GM10248 (cell line): Measurements from ENCODE around the gene MTIF3.
"Not testable (repeated sequence)": the region's sequence is repeated elsewhere in the genome, so short reads cannot be mapped to it uniquely, and the experiment has no call there.

Experiments used
- CTCF ChIA-PET: fragments of 300-600 bp; sonication (Branson Sonifier 250); formaldehyde crosslinking; extraction: SDS; loops from one replicate; lab custom pipeline; 2021; ENCODE audit warnings: antibody characterized with exemption; lab: Yijun Ruan, JAX
- POLR2A ChIA-PET: fragments of 350-650 bp; sonication (Branson Sonifier 250); formaldehyde crosslinking; extraction: SDS; loops from one replicate; lab custom pipeline; 2020; ENCODE audit warnings: antibody characterized with exemption; lab: Yijun Ruan, JAX
- DNase-seq: peaks from one replicate; pipeline ENCODE4 v3.0.0; 2012; ENCODE audit errors: extremely low spot score
- TF ChIP-seq, protein P1 (sequence below): IDR thresholded peaks from 2 replicates; pipeline ENCODE4 v1.5.1; 2012; ENCODE audit warnings: mild to moderate bottlenecking, low read depth; ENCODE audit errors: extremely low read depth, missing control alignments, control extremely low read depth

MTIF3 gene

DNA sequence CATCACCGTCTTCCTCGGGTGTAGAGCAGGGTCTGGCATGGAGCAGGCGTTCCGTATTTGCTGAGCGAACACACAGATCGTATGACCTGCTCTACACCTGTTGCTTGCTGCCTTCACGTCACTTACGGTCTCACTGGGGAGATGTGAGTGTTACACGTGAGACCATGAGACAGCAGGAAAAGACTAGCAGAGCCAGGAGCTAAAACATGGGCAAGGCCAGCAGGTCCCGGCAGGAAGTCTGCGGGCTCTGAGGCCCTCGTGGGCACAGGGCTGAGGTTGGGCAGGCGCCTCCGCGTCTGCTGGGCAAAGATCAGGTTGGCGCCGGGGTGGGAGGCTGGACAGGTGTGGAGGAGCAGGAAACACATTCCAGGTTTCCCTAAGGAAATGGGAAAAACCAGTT, 45.7 kb downstream of the MTIF3 start:
- ChIA-PET CTCF (interaction anchor here (1.4 to 3.2 kb wide), 2 partner anchors 30 to 422 kb away, joined by 3 to 21 read pairs; no protein-coding TSS in a partner anchor), POLR2A (no interaction called here)
- TF ChIP-seq, protein P1, sequence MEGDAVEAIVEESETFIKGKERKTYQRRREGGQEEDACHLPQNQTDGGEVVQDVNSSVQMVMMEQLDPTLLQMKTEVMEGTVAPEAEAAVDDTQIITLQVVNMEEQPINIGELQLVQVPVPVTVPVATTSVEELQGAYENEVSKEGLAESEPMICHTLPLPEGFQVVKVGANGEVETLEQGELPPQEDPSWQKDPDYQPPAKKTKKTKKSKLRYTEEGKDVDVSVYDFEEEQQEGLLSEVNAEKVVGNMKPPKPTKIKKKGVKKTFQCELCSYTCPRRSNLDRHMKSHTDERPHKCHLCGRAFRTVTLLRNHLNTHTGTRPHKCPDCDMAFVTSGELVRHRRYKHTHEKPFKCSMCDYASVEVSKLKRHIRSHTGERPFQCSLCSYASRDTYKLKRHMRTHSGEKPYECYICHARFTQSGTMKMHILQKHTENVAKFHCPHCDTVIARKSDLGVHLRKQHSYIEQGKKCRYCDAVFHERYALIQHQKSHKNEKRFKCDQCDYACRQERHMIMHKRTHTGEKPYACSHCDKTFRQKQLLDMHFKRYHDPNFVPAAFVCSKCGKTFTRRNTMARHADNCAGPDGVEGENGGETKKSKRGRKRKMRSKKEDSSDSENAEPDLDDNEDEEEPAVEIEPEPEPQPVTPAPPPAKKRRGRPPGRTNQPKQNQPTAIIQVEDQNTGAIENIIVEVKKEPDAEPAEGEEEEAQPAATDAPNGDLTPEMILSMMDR: no peak
- no peak for DNase-seq

DNA sequence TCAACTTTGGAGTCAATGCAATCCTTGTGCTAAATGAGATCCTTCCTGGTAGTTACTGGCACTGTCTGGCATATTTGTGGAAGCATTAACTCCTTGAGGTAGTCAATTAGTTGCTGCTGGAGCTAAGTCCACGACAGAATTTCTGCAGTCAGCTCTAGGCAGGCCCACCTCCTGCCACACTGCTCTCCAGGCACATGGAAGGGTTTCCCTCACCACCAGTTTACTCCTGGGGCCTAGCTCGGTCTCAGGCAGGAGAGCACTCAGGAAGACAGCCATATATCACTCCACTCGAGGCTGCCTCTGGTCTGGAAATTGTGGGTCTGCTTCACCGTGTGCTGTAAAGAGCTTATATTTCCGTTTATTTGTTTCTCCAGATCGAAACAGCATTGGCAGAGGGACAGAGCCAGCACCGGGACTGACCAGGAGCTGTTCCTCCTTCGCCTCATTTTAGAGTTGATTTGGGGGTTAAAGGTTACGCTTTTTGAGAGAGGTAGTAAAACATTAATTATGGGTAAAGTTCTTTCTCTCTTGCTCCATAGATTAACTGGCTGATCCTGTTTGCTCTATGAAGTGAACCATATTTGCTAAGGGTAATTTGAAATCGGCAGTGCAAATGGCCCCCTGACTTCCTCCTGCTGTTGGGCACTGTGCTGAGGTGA, 46.5 kb downstream of the MTIF3 start:
- ChIA-PET POLR2A (no interaction called here), CTCF (interaction anchor here (0.7 to 3.2 kb wide), 3 partner anchors 11 to 422 kb away, joined by 4 to 21 read pairs (median 4); no protein-coding TSS in a partner anchor)
- TF ChIP-seq, protein P1: no peak
- DNase-seq: no peak

GRCh38 chr13:27403203-27403678, 47.1 kb downstream of the MTIF3 start:
- POLR2A ChIA-PET: no interaction called here
- no peak for DNase-seq

DNA sequence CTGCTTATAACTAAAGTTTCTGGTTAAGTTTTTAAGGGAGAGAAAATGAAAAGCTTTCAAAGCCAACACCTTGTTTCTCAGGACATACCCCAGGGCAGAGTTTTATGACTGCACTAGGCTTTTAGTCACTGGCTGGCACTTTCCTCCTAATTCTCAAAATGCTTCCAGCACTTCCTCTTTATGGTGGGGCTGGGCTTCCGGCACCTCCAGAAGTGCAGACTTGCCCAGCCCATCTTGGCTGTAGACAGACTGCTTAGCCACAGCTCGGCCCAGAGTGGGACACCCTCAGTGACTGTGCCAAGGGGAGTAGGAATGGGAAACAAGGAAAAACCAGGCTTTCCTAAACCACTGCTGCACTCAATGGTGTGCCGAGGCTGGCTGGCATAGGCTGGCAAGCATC, 49.2 kb downstream of the MTIF3 start:
- TF ChIP-seq, protein P1: no peak
- ChIA-PET POLR2A (no interaction called here), CTCF (interaction anchor here (0.6 kb wide), 1 partner anchor 28 kb away, joined by 3 read pairs; no protein-coding TSS in a partner anchor)
- DNase-seq: no peak

More at GRCh38 chr13:27403203-27403678, 47.1 kb downstream of the MTIF3 start:
- CTCF ChIA-PET: interaction anchor here (0.7 to 3.2 kb wide), 3 partner anchors 11 to 423 kb away, joined by 4 to 21 read pairs (median 4); no protein-coding TSS in a partner anchor
- TF ChIP-seq, protein P1: no peak

DNA sequence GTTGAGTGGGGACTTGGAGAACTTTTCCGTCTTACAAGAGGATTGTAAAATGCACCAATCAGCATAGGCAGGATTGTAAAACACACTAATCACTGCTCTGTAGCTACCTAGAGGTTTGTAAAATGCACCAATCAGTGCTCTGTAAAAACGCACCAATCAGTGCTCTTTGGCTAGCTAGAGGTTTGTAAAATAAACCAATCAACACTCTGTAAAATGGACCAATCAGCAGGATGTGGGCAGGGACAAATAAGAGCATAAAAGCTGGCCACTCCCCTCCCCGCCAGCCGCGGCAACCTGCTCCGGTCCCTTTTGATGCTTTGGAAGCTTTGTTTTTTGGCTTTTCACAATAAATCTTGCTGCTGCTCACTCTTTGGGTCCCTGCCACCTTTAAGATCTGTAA, 50.0 kb downstream of the MTIF3 start:
- CTCF ChIA-PET: interaction anchor here (0.7 to 1.0 kb wide), 2 partner anchors 9 to 426 kb away, joined by 3 to 4 read pairs; no protein-coding TSS in a partner anchor
- POLR2A ChIA-PET, DNase-seq: not testable (repeated sequence)

DNA sequence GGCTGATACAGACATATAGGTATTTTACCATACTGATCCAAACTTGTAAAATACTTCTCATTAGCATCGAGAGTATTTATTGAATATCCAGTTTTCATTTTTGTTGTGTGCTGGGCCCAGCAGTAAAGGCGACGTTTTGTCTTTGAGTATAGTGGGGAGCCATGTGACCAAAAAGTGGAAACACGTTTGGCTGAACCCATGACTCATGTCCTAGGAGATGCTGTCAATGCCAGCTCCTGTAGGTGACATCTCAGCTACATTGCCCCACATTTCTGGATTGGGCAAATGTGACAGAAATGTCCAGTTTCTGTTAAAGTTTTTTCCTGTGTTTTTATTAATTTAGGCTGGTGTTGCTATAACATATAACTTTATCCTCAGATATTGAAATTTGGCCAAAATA, 52.0 kb downstream of the MTIF3 start:
- TF ChIP-seq, protein P1: no peak
- CTCF ChIA-PET: no interaction called here
- POLR2A ChIA-PET: no interaction called here

More for the DNA sequence above, 52.0 kb downstream of the MTIF3 start:
- DNase-seq: no peak
